HFFc6 (cell line): ENCODE measurements around the gene UPF3A. TPM values are rescaled to one million over a fixed set of nuclear protein-coding genes. Genes with fewer than 3 reads are reported as not detected.
A peak's percentile ranks its signal among the peaks of the same experiment; 100 is the strongest.
"Not testable (repeated sequence)": the region's sequence is repeated elsewhere in the genome, so short reads cannot be mapped to it uniquely, and the experiment has no call there.

ENCODE experiments used
- DNase-seq: peaks from one replicate; pipeline ENCODE4 v3.0.0-alpha.2; 2018
- H3K27ac Mint-ChIP-seq: 2 replicates; pipeline ENCODE4 v1.8.0; 2020; ENCODE audit warnings: mild to moderate bottlenecking, mixed read lengths
- H3K27me3 Mint-ChIP-seq: 2 replicates; pipeline ENCODE4 v1.8.0; 2021; ENCODE audit warnings: mild to moderate bottlenecking, moderate library complexity, mixed read lengths; ENCODE audit not compliant: insufficient read depth
- H3K36me3 Mint-ChIP-seq: 2 replicates; pipeline ENCODE4 v1.8.0; 2021; ENCODE audit warnings: low read depth, mixed read lengths
- H3K4me1 Mint-ChIP-seq: 2 replicates; pipeline ENCODE4 v1.8.0; 2020; ENCODE audit warnings: low read depth, mixed read lengths
- H3K4me3 Mint-ChIP-seq: 2 replicates; pipeline ENCODE4 v1.8.0; 2020; ENCODE audit warnings: mild to moderate bottlenecking, moderate library complexity, mixed read lengths
- H3K9me3 Mint-ChIP-seq: 2 replicates; pipeline ENCODE4 v1.8.0; 2020; ENCODE audit warnings: mild to moderate bottlenecking, mixed read lengths
- total RNA-seq, 6 experiments: library from RNA; stranded (reverse); fragmentation: NEBNext Ultra II Directional; extraction: Animal tissue kit (Norgen Biotek cat#: 25700); gene quantifications; 2 replicates in 1 of 6; 3 replicates in 5 of 6; pipeline ENCODE4 v1.2.3, GENCODE V29; 2021
- TF ChIP-seq, protein P1 (sequence below): fragments of 200-600 bp; sonication (generic); IDR thresholded peaks from 2 replicates; pipeline ENCODE4 v1.5.0; 2021; ENCODE audit warnings: antibody characterized with exemption, mild to moderate bottlenecking

The UPF3A gene
- total RNA-seq, 6 experiments from 2014 or later: 32.4 to 42.9 (median 39.8) TPM

- Mint-ChIP-seq H3K27ac (peak overlapping the region; percentile 89), H3K9me3 (no peaks in the 10 kb centered on the region), H3K4me1 (peaks cover 41% of the 10 kb centered on the region), H3K4me3 (peak overlapping the region; percentile 71), H3K36me3 (peaks cover 64% of the 10 kb centered on the region), H3K27me3 (no peaks in the 10 kb centered on the region; the same call in 1 of the 2 replicates)
- TF ChIP-seq, protein P1, sequence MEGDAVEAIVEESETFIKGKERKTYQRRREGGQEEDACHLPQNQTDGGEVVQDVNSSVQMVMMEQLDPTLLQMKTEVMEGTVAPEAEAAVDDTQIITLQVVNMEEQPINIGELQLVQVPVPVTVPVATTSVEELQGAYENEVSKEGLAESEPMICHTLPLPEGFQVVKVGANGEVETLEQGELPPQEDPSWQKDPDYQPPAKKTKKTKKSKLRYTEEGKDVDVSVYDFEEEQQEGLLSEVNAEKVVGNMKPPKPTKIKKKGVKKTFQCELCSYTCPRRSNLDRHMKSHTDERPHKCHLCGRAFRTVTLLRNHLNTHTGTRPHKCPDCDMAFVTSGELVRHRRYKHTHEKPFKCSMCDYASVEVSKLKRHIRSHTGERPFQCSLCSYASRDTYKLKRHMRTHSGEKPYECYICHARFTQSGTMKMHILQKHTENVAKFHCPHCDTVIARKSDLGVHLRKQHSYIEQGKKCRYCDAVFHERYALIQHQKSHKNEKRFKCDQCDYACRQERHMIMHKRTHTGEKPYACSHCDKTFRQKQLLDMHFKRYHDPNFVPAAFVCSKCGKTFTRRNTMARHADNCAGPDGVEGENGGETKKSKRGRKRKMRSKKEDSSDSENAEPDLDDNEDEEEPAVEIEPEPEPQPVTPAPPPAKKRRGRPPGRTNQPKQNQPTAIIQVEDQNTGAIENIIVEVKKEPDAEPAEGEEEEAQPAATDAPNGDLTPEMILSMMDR: no peak
- peak; percentile 61 for DNase-seq
Measured at GRCh38 chr13:114248011-114248410, 33.4 kb upstream of the UPF3A start.

DNA sequence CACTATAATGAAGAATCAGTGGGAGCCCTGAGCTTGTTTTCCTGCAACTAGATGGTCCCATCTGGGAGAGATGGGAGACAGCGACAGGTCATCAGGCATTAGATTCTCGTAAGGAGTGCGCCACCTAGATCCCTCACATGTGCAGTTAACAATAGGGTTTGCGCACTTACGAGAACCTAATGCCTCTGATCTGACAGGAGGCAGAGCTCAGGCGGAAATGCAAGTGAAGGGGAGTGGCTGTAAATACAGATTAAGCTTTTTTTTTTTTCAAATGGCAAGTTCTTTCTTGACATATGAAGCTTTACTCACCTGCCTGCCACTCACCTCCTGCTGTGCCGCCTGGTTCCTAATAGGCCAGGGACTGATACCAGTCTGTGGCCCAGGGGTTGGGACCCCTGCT, 32.3 kb upstream of the UPF3A start:
- H3K4me3 Mint-ChIP-seq: no peak overlapping the region
- no peak for DNase-seq
- no peaks in the 10 kb centered on the region for H3K9me3 Mint-ChIP-seq
- peaks cover 63% of the 10 kb centered on the region for H3K36me3 Mint-ChIP-seq
- H3K27me3 Mint-ChIP-seq: no peaks in the 10 kb centered on the region; the same call in 1 of the 2 replicates
- TF ChIP-seq, protein P1: no peak
- H3K27ac Mint-ChIP-seq: no peak overlapping the region
- H3K4me1 Mint-ChIP-seq: peaks cover 41% of the 10 kb centered on the region

- H3K27me3 Mint-ChIP-seq, H3K9me3 Mint-ChIP-seq, H3K4me3 Mint-ChIP-seq, DNase-seq: not testable (repeated sequence)
- Mint-ChIP-seq H3K36me3 (peaks cover 60% of the 10 kb centered on the region), H3K27ac (peak overlapping the region; percentile 69), H3K4me1 (peaks cover 30% of the 10 kb centered on the region)
Measured at GRCh38 chr13:114251639-114252440, 29.6 kb upstream of the UPF3A start.

DNA sequence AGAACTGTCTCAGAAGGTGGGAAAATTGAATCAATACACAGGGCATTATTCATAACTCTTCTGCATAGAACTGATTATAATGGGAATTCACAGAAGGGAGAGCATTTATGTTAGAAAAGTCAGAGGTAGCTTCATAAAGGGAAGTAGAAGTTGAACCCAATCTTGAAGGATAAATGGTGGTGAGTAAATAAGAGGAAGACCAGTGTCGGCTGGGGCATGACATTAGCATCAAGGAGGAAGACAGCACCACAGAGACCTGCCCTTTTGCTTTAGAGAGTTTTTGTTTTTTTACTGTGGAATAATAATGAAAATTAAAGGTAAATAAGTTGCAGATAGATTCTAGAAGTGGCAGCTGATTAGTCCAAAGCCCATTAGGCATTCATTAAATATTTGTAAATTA, 24.9 kb upstream of the UPF3A start:
- H3K4me3 Mint-ChIP-seq: no peak overlapping the region
- no peak for DNase-seq
- TF ChIP-seq, protein P1: no peak
- H3K36me3 Mint-ChIP-seq: peaks cover 67% of the 10 kb centered on the region
- H3K27ac Mint-ChIP-seq: no peak overlapping the region
- peaks cover 11% of the 10 kb centered on the region for H3K4me1 Mint-ChIP-seq
- no peaks in the 10 kb centered on the region for H3K27me3 Mint-ChIP-seq
- H3K9me3 Mint-ChIP-seq: no peaks in the 10 kb centered on the region

DNA sequence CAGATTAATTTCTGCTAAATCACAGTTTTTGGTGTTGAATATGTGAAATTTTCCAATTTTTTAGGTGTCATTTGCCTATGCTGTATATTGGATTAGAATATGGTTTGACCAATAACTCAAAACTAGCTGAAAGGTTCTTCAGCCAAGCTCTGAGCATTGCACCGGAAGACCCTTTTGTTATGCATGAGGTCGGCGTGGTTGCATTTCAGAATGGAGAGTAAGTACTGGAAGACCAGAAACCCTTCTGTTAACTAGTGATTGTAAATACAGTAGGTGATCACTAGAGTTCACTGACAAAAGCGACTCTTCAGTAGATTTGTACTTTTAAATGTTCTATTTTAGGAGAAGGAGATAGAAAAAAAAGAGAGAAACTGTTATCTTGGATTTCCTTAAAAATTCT, 24.4 kb upstream of the UPF3A start:
- Mint-ChIP-seq H3K4me3 (no peak overlapping the region), H3K27ac (no peak overlapping the region), H3K27me3 (no peaks in the 10 kb centered on the region), H3K4me1 (peaks cover 11% of the 10 kb centered on the region), H3K9me3 (no peaks in the 10 kb centered on the region), H3K36me3 (peaks cover 66% of the 10 kb centered on the region)
- TF ChIP-seq, protein P1: no peak
- DNase-seq: no peak

- TF ChIP-seq, protein P1: no peak
- 0 out of 2 replicates have a peak overlapping the region, but pooled peaks have one; percentile 4 for H3K27ac Mint-ChIP-seq
- no peaks in the 10 kb centered on the region for H3K9me3 Mint-ChIP-seq
- no peak for DNase-seq
- H3K4me3 Mint-ChIP-seq: no peak overlapping the region
- H3K27me3 Mint-ChIP-seq: no peaks in the 10 kb centered on the region
- peaks cover 23% of the 10 kb centered on the region for H3K4me1 Mint-ChIP-seq
- peaks cover 75% of the 10 kb centered on the region for H3K36me3 Mint-ChIP-seq
Measured at GRCh38 chr13:114258589-114258988, 22.8 kb upstream of the UPF3A start.
